H1 (cell line): ENCODE data around the gene SNX6. TPM values are rescaled to one million over a fixed set of nuclear protein-coding genes. Genes with fewer than 3 reads are reported as not detected.

ENCODE experiments used
- CTCF ChIA-PET: fragments of 300-600 bp; sonication (Branson Sonifier 250); formaldehyde crosslinking; loops from one replicate; lab custom pipeline; 2021; ENCODE audit not compliant: partially characterized antibody; lab: Charles Lee
- POLR2A ChIA-PET: fragments of 300-600 bp; sonication (Branson Sonifier 250); formaldehyde crosslinking; loops from one replicate; lab custom pipeline; 2021; ENCODE audit warnings: inconsistent platforms; ENCODE audit not compliant: partially characterized antibody; lab: Charles Lee
- DNase-seq, 2 experiments: peaks; one replicate each; pipeline versions ENCODE4 v3.0.0 to v3.0.0-alpha.2; 2010 to 2022; ENCODE audit warnings: low spot score in 2 of 2, low read depth in 1 of 2, mixed read lengths in 1 of 2
- FAIRE-seq: peaks from 2 replicates; lab custom pipeline; 2011; peaks lifted over from hg19 to GRCh38; lab: Jason Lieb, UNC
- H2AFZ ChIP-seq: 2 replicates; pipeline ENCODE4 v1.8.1; 2012; ENCODE audit warnings: low read length, inconsistent platforms
- H2AK5ac ChIP-seq: 2 replicates; pipeline ENCODE4 v1.6.1; 2013; ENCODE audit warnings: low read depth, low read length
- H2BK120ac ChIP-seq: replicated peaks from 2 replicates; pipeline ENCODE3; 2013; ENCODE audit warnings: low read depth, low read length, inconsistent platforms
- H2BK12ac ChIP-seq: 2 replicates; pipeline ENCODE4 v1.6.1; 2013; ENCODE audit warnings: low read depth, low read length
- H2BK15ac ChIP-seq: 2 replicates; pipeline ENCODE4 v1.6.1; 2013; ENCODE audit warnings: low read length
- H2BK20ac ChIP-seq: 2 replicates; pipeline ENCODE4 v1.6.1; 2013; ENCODE audit warnings: low read length
- H2BK5ac ChIP-seq: 2 replicates; pipeline ENCODE4 v1.6.1; 2013; ENCODE audit warnings: low read depth, low read length
- H3K14ac ChIP-seq: 2 replicates; pipeline ENCODE4 v1.6.1; 2013; ENCODE audit warnings: inconsistent platforms; ENCODE audit not compliant: insufficient read length
- H3K18ac ChIP-seq: 2 replicates; pipeline ENCODE4 v1.6.1; 2013; ENCODE audit warnings: low read length; ENCODE audit errors: extremely low read depth
- H3K23ac ChIP-seq: 2 replicates; pipeline ENCODE4 v1.6.1; 2013; ENCODE audit warnings: inconsistent platforms; ENCODE audit not compliant: insufficient read length
- H3K23me2 ChIP-seq: 2 replicates; pipeline ENCODE4 v1.6.1; 2013; ENCODE audit warnings: low read depth, low read length
- H3K27ac ChIP-seq: 2 replicates; pipeline ENCODE4 v1.6.1; 2011; ENCODE audit warnings: low read depth, low read length, inconsistent platforms
- H3K27me3 ChIP-seq, 4 experiments: replicated peaks in 1 of 4; 1 replicate in 1 of 4; 2 replicates in 3 of 4; pipeline versions ENCODE4 v1.6.1 to v1.8.1; 2011 to 2013; ENCODE audit warnings: low read length in 3 of 4, mild to moderate bottlenecking in 3 of 4, inconsistent platforms in 2 of 4, mixed read lengths in 2 of 4, moderate library complexity in 1 of 4; ENCODE audit not compliant: control insufficient read depth in 3 of 4, insufficient read depth in 3 of 4; ENCODE audit errors: extremely low read depth in 1 of 4
- H3K36me3 ChIP-seq, 4 experiments: 2 replicates each; pipeline versions ENCODE4 v1.6.1 to v1.8.1; 2011 to 2013; ENCODE audit warnings: mild to moderate bottlenecking in 4 of 4, low read length in 3 of 4, moderate library complexity in 2 of 4, control low read depth in 1 of 4, inconsistent platforms in 1 of 4; ENCODE audit not compliant: insufficient read depth in 4 of 4, control insufficient read depth in 2 of 4
- H3K4ac ChIP-seq: replicated peaks from 2 replicates; pipeline ENCODE3; 2013; ENCODE audit warnings: low read length, low read depth, mixed read lengths, inconsistent platforms; ENCODE audit not compliant: insufficient read length
- H3K4me1 ChIP-seq, 4 experiments: replicated peaks in 1 of 4; 1 replicate in 1 of 4; 2 replicates in 3 of 4; pipeline versions ENCODE4 v1.6.1 to v1.8.1; 2011 to 2013; ENCODE audit warnings: low read length in 3 of 4, inconsistent platforms in 2 of 4, mixed read lengths in 1 of 4; ENCODE audit not compliant: insufficient read depth in 4 of 4, control insufficient read depth in 3 of 4
- H3K4me2 ChIP-seq, 2 experiments: 2 replicates each; pipeline versions ENCODE4 v1.6.1 to v1.8.1; 2011 to 2013; ENCODE audit warnings: low read depth in 2 of 2, low read length in 2 of 2, control low read depth in 1 of 2, inconsistent platforms in 1 of 2, mild to moderate bottlenecking in 1 of 2; ENCODE audit not compliant: insufficient read depth in 1 of 2
- H3K4me3 ChIP-seq, 4 experiments: fragments of 200-600, 300-600 bp in 1 of 4; sonication (generic), shearing (Covaris generic), sonication (Bioruptor Twin) in 1 of 4; 2 replicates each; pipeline versions ENCODE4 v1.5.1 to v1.8.1; 2011 to 2016; ENCODE audit warnings: low read length in 4 of 4, low read depth in 3 of 4, control low read depth in 2 of 4, inconsistent platforms in 2 of 4, mild to moderate bottlenecking in 2 of 4, mixed read lengths in 1 of 4, moderate library complexity in 1 of 4; ENCODE audit not compliant: insufficient read depth in 2 of 4; ENCODE audit errors: extremely low read depth in 1 of 4
- H3K56ac ChIP-seq: replicated peaks from 2 replicates; pipeline ENCODE3; 2013; ENCODE audit warnings: low read depth, mild to moderate bottlenecking, mixed read lengths, low read length, inconsistent platforms; ENCODE audit not compliant: insufficient read length
- H3K79me1 ChIP-seq: 2 replicates; pipeline ENCODE4 v1.6.1; 2013; ENCODE audit warnings: low read depth, low read length, control low read depth
- H3K79me2 ChIP-seq, 2 experiments: 2 replicates each; pipeline versions ENCODE4 v1.6.1 to v1.8.1; 2012 to 2013; ENCODE audit warnings: low read length in 2 of 2, mild to moderate bottlenecking in 2 of 2, inconsistent platforms in 1 of 2; ENCODE audit not compliant: insufficient read depth in 2 of 2, control insufficient read depth in 1 of 2
- H3K9ac ChIP-seq, 4 experiments: replicated peaks in 1 of 4; 1 replicate in 1 of 4; 2 replicates in 3 of 4; pipeline versions ENCODE4 v1.6.1 to v1.8.1; 2011 to 2013; ENCODE audit warnings: low read depth in 3 of 4, low read length in 3 of 4, control low read depth in 2 of 4, mild to moderate bottlenecking in 2 of 4, moderate library complexity in 2 of 4, inconsistent platforms in 1 of 4; ENCODE audit errors: extremely low read depth in 1 of 4
- H3K9me3 ChIP-seq, 2 experiments: 2 replicates each; pipeline versions ENCODE4 v1.6.1 to v1.8.1; 2012 to 2013; ENCODE audit warnings: mild to moderate bottlenecking in 2 of 2, moderate library complexity in 2 of 2, control low read depth in 1 of 2, inconsistent platforms in 1 of 2, low read depth in 1 of 2, low read length in 1 of 2, mixed read lengths in 1 of 2; ENCODE audit not compliant: insufficient read depth in 2 of 2
- H4K20me1 ChIP-seq, 2 experiments: replicated peaks in 1 of 2; 2 replicates each; pipeline versions ENCODE3 to v1.8.1; 2011 to 2013; ENCODE audit warnings: inconsistent platforms in 2 of 2, low read length in 2 of 2, mild to moderate bottlenecking in 1 of 2; ENCODE audit not compliant: insufficient read depth in 2 of 2, control insufficient read depth in 1 of 2
- H4K5ac ChIP-seq: 2 replicates; pipeline ENCODE4 v1.6.1; 2013; ENCODE audit warnings: low read length, low read depth, mixed read lengths, inconsistent platforms; ENCODE audit not compliant: insufficient read length
- H4K8ac ChIP-seq: 2 replicates; pipeline ENCODE4 v1.8.0; 2013; ENCODE audit warnings: mild to moderate bottlenecking, moderate library complexity, low read length, inconsistent platforms; ENCODE audit not compliant: insufficient read depth; ENCODE audit errors: extremely low read depth
- H4K91ac ChIP-seq: replicated peaks from 2 replicates; pipeline ENCODE3; 2013; ENCODE audit warnings: low read length, mixed read lengths, inconsistent platforms; ENCODE audit not compliant: insufficient read length
- ASH2L ChIP-seq: fragments of 200-600, 300-600 bp; sonication (generic); IDR thresholded peaks from one replicate; pipeline ENCODE4 v1.7.1; 2017; ENCODE audit warnings: low read length
- BRCA1 ChIP-seq: IDR thresholded peaks from 2 replicates; pipeline ENCODE4 v1.6.1; 2012; ENCODE audit warnings: low read depth, low read length, improper control_type of control experiment
- CBX8 ChIP-seq: fragments of 300-800, 300-1000 bp; sonication (generic); IDR thresholded peaks from 2 replicates; pipeline ENCODE4 v1.7.1; 2016; ENCODE audit warnings: low read depth, low read length, borderline replicate concordance
- CTBP2 ChIP-seq: IDR thresholded peaks from 2 replicates; pipeline ENCODE4 v1.7.0; 2011; ENCODE audit warnings: borderline replicate concordance, mild to moderate bottlenecking, moderate library complexity, mixed read lengths, low read length; ENCODE audit not compliant: insufficient read depth, insufficient read length
- EP300 ChIP-seq, 2 experiments: IDR thresholded peaks; 1 replicate in 1 of 2; 2 replicates in 1 of 2; pipeline ENCODE4 v1.6.1; 2011 to 2012; ENCODE audit warnings: low read depth in 2 of 2, low read length in 2 of 2, mild to moderate bottlenecking in 2 of 2, borderline replicate concordance in 1 of 2, inconsistent platforms in 1 of 2, moderate library complexity in 1 of 2
- GABPA ChIP-seq: IDR thresholded peaks from 2 replicates; pipeline ENCODE4 v1.6.1; 2011; ENCODE audit warnings: mild to moderate bottlenecking, low read length, moderate library complexity, borderline replicate concordance; ENCODE audit not compliant: insufficient read depth
- KDM5A ChIP-seq: fragments of 200-600 bp; IDR thresholded peaks from 2 replicates; pipeline ENCODE4 v1.7.1; 2012; ENCODE audit warnings: mild to moderate bottlenecking, low read length, inconsistent platforms, mixed read lengths
- RBBP5 ChIP-seq: IDR thresholded peaks from 2 replicates; pipeline ENCODE4 v1.7.1; 2012; ENCODE audit warnings: low read depth, mild to moderate bottlenecking, inconsistent platforms, low read length, moderate library complexity, borderline replicate concordance
- SIN3A ChIP-seq, 2 experiments: IDR thresholded peaks in 1 of 2; conservative IDR thresholded peaks in 1 of 2; 2 replicates each; pipeline ENCODE4 v1.6.1; 2011 to 2012; ENCODE audit warnings: low read length in 2 of 2, improper control_type of control experiment in 1 of 2, low read depth in 1 of 2, mild to moderate bottlenecking in 1 of 2
- SIRT6 ChIP-seq: IDR thresholded peaks from one replicate; pipeline ENCODE4 v1.7.1; 2012; ENCODE audit warnings: low read length, inconsistent platforms
- SP4 ChIP-seq: IDR thresholded peaks from 2 replicates; pipeline ENCODE4 v1.6.1; 2012; ENCODE audit warnings: low read length, inconsistent platforms
- TAF1 ChIP-seq: IDR thresholded peaks from 2 replicates; pipeline ENCODE4 v1.6.1; 2011; ENCODE audit warnings: mild to moderate bottlenecking, low read depth, low read length
- TBP ChIP-seq: IDR thresholded peaks from 2 replicates; pipeline ENCODE4 v1.6.1; 2011; ENCODE audit warnings: low read depth, low read length, improper control_type of control experiment
- TCF12 ChIP-seq: IDR thresholded peaks from 2 replicates; pipeline ENCODE4 v1.6.1; 2011; ENCODE audit warnings: low read depth, mild to moderate bottlenecking, low read length
- WGBS, 2 experiments: shearing (Covaris generic) in 1 of 2; methylation state at CpG; one replicate each; pipeline versions ENCODE4 v1.1.6 to v1.1.7; 2013 to 2015; ENCODE audit warnings: low lambda C conversion rate in 2 of 2, mixed read lengths in 2 of 2, inconsistent platforms in 1 of 2, low coverage in 1 of 2, missing lambda C conversion rate in 1 of 2; ENCODE audit not compliant: insufficient replicate concordance in 2 of 2, insufficient coverage in 1 of 2, insufficient read length in 1 of 2; ENCODE audit errors: extremely low coverage in 1 of 2, missing lambda C conversion rate in 1 of 2; 5-methylcytosine and 5-hydroxymethylcytosine counted together
- polyA plus RNA-seq, 7 experiments: library from polyadenylated mRNA; depleted of rRNA in 3 of 7; stranded (reverse) in 5 of 7; unstranded in 2 of 7; fragments of >200 nt in 5 of 7; fragments of 200-250 nt in 2 of 7; gene quantifications; 1 replicate in 5 of 7; 2 replicates in 1 of 7; 4 replicates in 1 of 7; pipeline versions ENCODE4 v1.2.1 to v1.2.3, GENCODE V29; 2011 to 2013; ENCODE audit warnings: missing spikeins in 2 of 7, mixed read lengths in 2 of 7
- total RNA-seq: library from RNA; stranded (reverse); fragmentation: NEBNext Ultra II Directional; extraction: Animal tissue kit (Norgen Biotek cat#: 25700); gene quantifications from 2 replicates; pipeline ENCODE4 v1.2.1, GENCODE V29; 2021

Gene SNX6
- total and polyA plus RNA-seq, 2 of the 8 experiments (the other 6 are each of a cell fraction or from before 2014, with no cell fraction given): 53.4 to 71.1 TPM

DNA sequence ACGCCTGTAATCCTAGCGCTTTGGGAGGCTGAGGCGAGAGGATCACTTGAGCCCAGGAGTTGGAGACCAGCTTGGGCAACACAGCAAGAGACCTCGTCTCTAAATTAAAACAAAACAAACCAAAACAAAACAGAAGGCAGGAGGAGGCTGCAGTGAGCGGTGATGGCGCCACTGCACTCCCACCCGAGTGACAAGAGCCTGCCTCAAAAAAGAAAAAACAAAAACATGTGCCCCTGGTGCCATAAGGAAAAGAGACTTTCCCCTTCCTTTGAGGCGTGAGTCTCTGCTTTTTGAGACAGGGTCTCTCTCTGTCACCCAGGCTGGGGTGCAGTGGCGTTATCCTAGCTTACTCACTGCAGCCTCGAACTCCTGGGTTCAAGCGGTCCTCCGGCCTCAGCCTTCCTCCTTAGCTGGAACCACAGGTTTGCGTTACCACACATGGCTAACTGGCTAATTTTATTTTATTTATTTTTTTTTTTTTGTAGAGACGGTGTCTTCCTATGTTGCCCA lies 81.4 kb downstream of the SNX6 start:
- DNase-seq (no peak), FAIRE-seq (no peak)
- no peak overlapping the region for H3K9ac ChIP-seq
- CTCF ChIA-PET: no interaction called here
- no peak overlapping the region for H3K27ac ChIP-seq
- no peaks in the 10 kb centered on the region for H3K36me3 ChIP-seq
- 0 out of 7 replicates have a peak, but pooled peaks cover 0 to 3% (median 0%) of the 10 kb centered on the region in 4 experiments for H3K4me1 ChIP-seq
- no peaks in the 10 kb centered on the region for H4K20me1 ChIP-seq
- H3K9me3 ChIP-seq: no peaks in the 10 kb centered on the region
- H4K5ac ChIP-seq: no peak overlapping the region
- H2BK15ac ChIP-seq: 0 out of 2 replicates have a peak overlapping the region, but pooled peaks have one; percentile 72
- 0 out of 2 replicates have a peak overlapping the region, but pooled peaks have one; percentile 50 for H2BK12ac ChIP-seq
- no peak overlapping the region for H3K23ac ChIP-seq
- H2AFZ ChIP-seq: no peak overlapping the region
- 96% methylated on average over 14 of the region's 14 CpGs; no CpG with 5 or more reads in 1 of the 2 experiments for WGBS, 2 experiments
- no peak overlapping the region for H3K14ac ChIP-seq
- H3K18ac ChIP-seq: no peak overlapping the region
- no peak overlapping the region for H3K56ac ChIP-seq
- no peak overlapping the region for H2BK5ac ChIP-seq
- H4K8ac ChIP-seq: no peak overlapping the region
- no peak for TF ChIP-seq TCF12
- no peak for TF ChIP-seq RBBP5
- no peak for TF ChIP-seq TBP
- TF ChIP-seq BRCA1: no peak
- no peak for TF ChIP-seq EP300 (IDR thresholded peaks at IDR 0.05; ENCODE audit: borderline replicate concordance in 1 of 2, low read depth in 2 of 2, low read length in 2 of 2)
- no peak for TF ChIP-seq KDM5A
- no peak for TF ChIP-seq SP4
- no peak for TF ChIP-seq GABPA
- no peak for TF ChIP-seq CTBP2
- no peak for TF ChIP-seq CBX8
- no peak for TF ChIP-seq ASH2L
- TF ChIP-seq TAF1: no peak
- TF ChIP-seq SIRT6: no peak
- no peak for TF ChIP-seq SIN3A (conservative IDR thresholded peaks at IDR 0.05 in 1 of 2, IDR thresholded peaks at IDR 0.05 in 1 of 2; ENCODE audit: low read depth in 1 of 2, low read length in 2 of 2)
- no peak overlapping the region for H2BK120ac ChIP-seq
- POLR2A ChIA-PET: no interaction called here
- H3K79me1 ChIP-seq: no peaks in the 10 kb centered on the region
- H2BK20ac ChIP-seq: no peak overlapping the region
- H3K27me3 ChIP-seq: no peaks in the 10 kb centered on the region
- no peaks in the 10 kb centered on the region for H3K23me2 ChIP-seq
- no peak overlapping the region; a peak in 1 of 8 replicates for H3K4me3 ChIP-seq
- no peak overlapping the region for H3K4me2 ChIP-seq
- no peaks in the 10 kb centered on the region for H3K79me2 ChIP-seq
- H4K91ac ChIP-seq: no peak overlapping the region
- no peak overlapping the region for H3K4ac ChIP-seq
- H2AK5ac ChIP-seq: no peak overlapping the region
